Heart right ventricle (tissue), 16 donors: ENCODE data around the gene RUNX1. TPM values are rescaled to one million over a fixed set of nuclear protein-coding genes. Genes with fewer than 3 reads are reported as not detected.

ENCODE experiments used
- ATAC-seq, 8 donors: fragments of 200-7000 bp; cut with Tn5 transposase; one replicate each; pipeline ENCODE4 v1.9.1; 2020; ENCODE audit warnings: mild to moderate bottlenecking in 8 of 8, moderate library complexity in 8 of 8, moderate number of reproducible peaks in 1 of 8
- DNase-seq, 2 donors: peaks; one replicate each; pipeline ENCODE4 v3.0.0-alpha.2; 2020
- H3K27ac ChIP-seq, 10 donors: fragments of 200-600 bp; sonication (generic) in 2 of 10; one replicate each; pipeline versions ENCODE4 v1.5.0 to v1.8.0; 2020 to 2022; ENCODE audit warnings: mild to moderate bottlenecking in 3 of 10
- H3K27me3 ChIP-seq, 7 donors: fragments of 200-600 bp; one replicate each; pipeline ENCODE4 v1.8.0; 2021 to 2022; ENCODE audit warnings: mild to moderate bottlenecking in 2 of 7
- H3K36me3 ChIP-seq, 9 donors: fragments of 200-600 bp; sonication (generic) in 1 of 9; one replicate each; pipeline versions ENCODE4 v1.5.0 to v1.8.0; 2020 to 2022; ENCODE audit warnings: mild to moderate bottlenecking in 2 of 9
- H3K4me1 ChIP-seq, 9 donors: fragments of 200-600 bp; sonication (generic) in 1 of 9; one replicate each; pipeline versions ENCODE4 v1.5.0 to v1.8.0; 2020 to 2022; ENCODE audit warnings: mild to moderate bottlenecking in 4 of 9
- H3K4me3 ChIP-seq, 10 donors: fragments of 200-600 bp; sonication (generic) in 2 of 10; one replicate each; pipeline versions ENCODE4 v1.5.0 to v1.8.0; 2020 to 2022; ENCODE audit warnings: mild to moderate bottlenecking in 7 of 10, moderate library complexity in 2 of 10
- H3K9me3 ChIP-seq, 11 donors: fragments of 200-600 bp in 10 of 11; sonication (generic) in 2 of 11; one replicate each; pipeline versions ENCODE4 v1.5.0 to v1.8.0; 2013 to 2022; ENCODE audit warnings: mild to moderate bottlenecking in 2 of 11, control low read depth in 1 of 11, moderate library complexity in 1 of 11
- CTCF ChIP-seq, 9 donors: fragments of 200-600 bp; sonication (generic) in 2 of 9; IDR thresholded peaks; one replicate each; pipeline versions ENCODE4 v1.5.0 to v1.8.0; 2021 to 2022; ENCODE audit warnings: antibody characterized with exemption in 9 of 9, mild to moderate bottlenecking in 5 of 9, moderate library complexity in 1 of 9
- whole genome bisulfite sequencing, 2 donors: extraction: QIAGEN DNeasy Blood & Tissue Kit; methylation state at CpG; one replicate each; pipeline ENCODE4 v1.1.7; 2013; ENCODE audit warnings: inconsistent platforms in 1 of 2; 5-methylcytosine and 5-hydroxymethylcytosine counted together
- intact Hi-C, 10 donors: fragments of 100-400 bp; cut with DNase I; formaldehyde crosslinking; loops; one replicate each; pipeline versions ENCODE4 v1.11.1 to v1.14.2; 2022
- polyA plus RNA-seq, 2 donors: library from polyadenylated mRNA; stranded (reverse); fragments of 200-250 nt; gene quantifications; one replicate each; pipeline ENCODE4 v1.2.3, GENCODE V29; 2013
- total RNA-seq, 10 donors: library from RNA; stranded (reverse); fragmentation: NEBNext Ultra II Directional in 3 of 10; extraction: Animal tissue kit (Norgen Biotek cat#: 25700) in 3 of 10; gene quantifications; one replicate each; pipeline versions ENCODE4 v1.2.1 to v1.2.4, GENCODE V29; 2021 to 2023
- donor health status: Arrhythmogenic right ventricular cardiomyopathy.
- donor health status: ischemic (EF 13 %, LVEDD 7.1; RV severe dilation, severe dysfunction).
- donor health status: healthy with polysubstance abuse.
- donor health status: DM: no; HTN: yes; CAD: no.
- donor health status: DM: no; HTN: no; CAD: no.
- donor health status: ischemic (EF 25% LVEDD 6.9; RV normal size, moderate dysfunction).
- donor health status: ischemic (EF 25% LVEDD 5.7; RV mildly dilated, moderate dysfunction).
- donor health status: healthy.
- donor health status: DM: yes; HTN: yes; CAD: no.
- donor health status: Ischemic cardiomyopathy.
- donor health status: ischemic (EF 35%, LVEDD 5.7; RV mildly dilated, moderate dysfunction).
- donor health status: nonischemic (EF 11% LVEDD 7.7; RV severe dilation, severe dysfunction).
- donor health status: DM: yes; HTN: yes; CAD: no.
- donor health status: PGD.
- donor health status: ischemic (EF 29% LVEDD 5.4; RV normal size, mild dysfunction).
- donor health status: nonischemic (EF 23%, LVEDD 6.1; RV moderate dilation, normal function).

The RUNX1 gene
- total and polyA plus RNA-seq, 12 donors = 0.88 to 29.3 (median 3.5) TPM

DNA sequence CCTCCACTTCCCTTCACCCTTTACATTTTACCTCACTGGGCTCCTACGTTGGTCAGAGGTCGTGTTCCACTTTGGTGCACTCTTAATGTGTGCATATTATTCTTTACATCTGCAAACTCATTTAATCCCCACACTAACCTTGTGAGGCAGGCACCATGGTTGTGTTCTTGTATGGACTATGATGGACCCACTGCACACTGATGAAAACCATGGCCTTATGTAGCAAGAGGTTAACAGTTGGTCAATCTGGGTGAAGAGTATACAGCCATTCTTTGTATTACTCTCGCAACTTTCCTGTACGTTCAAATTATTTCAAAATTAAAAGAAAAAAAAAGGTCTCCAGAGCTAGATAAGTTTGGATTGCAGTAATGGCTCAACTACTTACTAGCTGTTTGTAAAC is 78.5 kb downstream of the RUNX1 start:
- Histone ChIP-seq H3K36me3 (no peaks in the 10 kb centered on the region), H3K27me3 (peaks cover 0 to 13% (median 0%) of the 10 kb centered on the region in 7 donors), H3K4me1 (peaks cover 0 to 44% (median 0%) of the 10 kb centered on the region in 9 donors), H3K9me3 (no peaks in the 10 kb centered on the region), H3K27ac (no peak overlapping the region), H3K4me3 (no peak overlapping the region)
- DNase-seq = no peak
- ATAC-seq = no peak
- intact Hi-C loops = no loop called here
- TF ChIP-seq CTCF (IDR thresholded peaks at IDR 0.05) = no peak
- 86 to 88% methylated on average over 4 of the region's 4 CpGs for WGBS, 2 donors

- TF ChIP-seq CTCF (IDR thresholded peaks at IDR 0.05) = no peak
- Histone ChIP-seq H3K4me1 (peaks cover 0 to 49% (median 0%) of the 10 kb centered on the region in 9 donors), H3K9me3 (no peaks in the 10 kb centered on the region), H3K36me3 (no peaks in the 10 kb centered on the region), H3K27me3 (peaks cover 0 to 14% (median 0%) of the 10 kb centered on the region in 7 donors), H3K27ac (no peak overlapping the region), H3K4me3 (no peak overlapping the region)
- DNase-seq = no peak
- intact Hi-C loops = no loop called here
- ATAC-seq = no peak
- 65 to 68% methylated on average over 2 of the region's 2 CpGs for WGBS, 2 donors
Observed at GRCh38 chr21:34970167-34970500, 79.0 kb downstream of the RUNX1 start.

GRCh38 chr21:34969423-34970166 is 79.5 kb downstream of the RUNX1 start:
- ATAC-seq (no peak), DNase-seq (no peak)
- 53 to 57% methylated on average over 8 of the region's 8 CpGs for WGBS, 2 donors
- Histone ChIP-seq H3K9me3 (no peaks in the 10 kb centered on the region), H3K4me1 (peaks cover 0 to 54% (median 0%) of the 10 kb centered on the region in 9 donors), H3K27ac (no peak overlapping the region), H3K27me3 (peaks cover 0 to 14% (median 3%) of the 10 kb centered on the region in 7 donors), H3K36me3 (no peaks in the 10 kb centered on the region), H3K4me3 (no peak overlapping the region)
- intact Hi-C loops = no loop called here
- no peak for TF ChIP-seq CTCF (IDR thresholded peaks at IDR 0.05)

DNA sequence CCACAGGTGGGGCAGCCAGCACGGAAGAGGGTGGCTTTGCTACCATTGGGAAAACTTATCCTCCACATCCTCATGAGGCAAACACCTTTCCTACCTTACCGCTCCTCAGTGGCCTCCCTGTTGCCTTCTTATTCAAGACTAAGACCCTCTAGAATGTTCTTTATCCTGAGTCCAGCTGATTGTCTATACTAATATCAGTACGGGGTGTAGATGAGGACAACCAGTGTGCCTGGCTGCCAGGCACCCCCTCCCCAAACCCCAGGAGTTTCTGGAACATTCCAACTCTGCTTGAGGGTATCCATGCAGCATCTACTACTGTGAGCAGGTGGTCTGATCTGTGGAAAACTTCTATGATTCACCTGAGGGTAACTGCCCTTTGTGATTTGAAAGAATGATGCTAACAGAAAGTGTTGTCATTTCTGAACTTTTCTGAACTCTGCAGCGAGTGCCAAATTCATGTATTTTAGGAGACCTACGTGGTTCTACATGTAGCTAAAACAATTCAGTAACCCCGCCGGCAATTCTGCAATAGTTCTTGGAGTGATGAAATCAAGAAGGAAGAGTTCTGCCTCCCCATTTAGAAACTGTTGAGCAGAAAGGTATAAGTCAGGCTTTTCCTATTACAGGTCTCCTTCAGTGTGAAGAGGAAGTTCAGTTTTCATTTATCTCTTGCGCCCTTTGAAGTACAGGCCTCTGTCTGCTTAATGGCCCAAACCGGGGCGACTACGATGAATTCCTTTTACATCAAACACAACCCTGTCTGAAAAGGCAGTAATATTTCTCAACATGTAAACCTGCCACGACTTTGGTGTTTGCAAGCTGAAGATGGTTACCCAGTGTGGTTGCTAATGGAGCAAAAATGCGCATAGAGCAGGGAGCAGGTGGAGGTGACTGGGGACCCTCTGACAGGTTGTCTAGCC is 80.4 kb downstream of the RUNX1 start:
- Histone ChIP-seq H3K9me3 (no peaks in the 10 kb centered on the region), H3K36me3 (no peaks in the 10 kb centered on the region)
- 84% methylated on average over 13 of the region's 13 CpGs for WGBS, 2 donors

More for the DNA sequence above, 80.4 kb downstream of the RUNX1 start:
- no peak for DNase-seq
- TF ChIP-seq CTCF (IDR thresholded peaks at IDR 0.05) = no peak
- intact Hi-C loops = no loop called here
- Histone ChIP-seq H3K4me3 (no peak overlapping the region), H3K27ac (no peak overlapping the region), H3K4me1 (peaks cover 0 to 53% (median 0%) of the 10 kb centered on the region in 9 donors), H3K27me3 (peaks cover 0 to 15% (median 4%) of the 10 kb centered on the region in 7 donors)
- ATAC-seq = no peak
